COR-L47 (cell line): ENCODE measurements around the gene GMDS.
A peak's percentile ranks its signal among the peaks of the same experiment; 100 is the strongest.
"Not testable (repeated sequence)": the region's sequence is repeated elsewhere in the genome, so short reads cannot be mapped to it uniquely, and the experiment has no call there.

Source experiments
- DNase-seq: peaks from one replicate; lab custom pipeline; 2025; lab: John Stamatoyannopoulos, UW

The GMDS gene

GRCh38 chr6:1858196-1858595 is 387.2 kb downstream of the GMDS start:
- no peak for DNase-seq

DNA sequence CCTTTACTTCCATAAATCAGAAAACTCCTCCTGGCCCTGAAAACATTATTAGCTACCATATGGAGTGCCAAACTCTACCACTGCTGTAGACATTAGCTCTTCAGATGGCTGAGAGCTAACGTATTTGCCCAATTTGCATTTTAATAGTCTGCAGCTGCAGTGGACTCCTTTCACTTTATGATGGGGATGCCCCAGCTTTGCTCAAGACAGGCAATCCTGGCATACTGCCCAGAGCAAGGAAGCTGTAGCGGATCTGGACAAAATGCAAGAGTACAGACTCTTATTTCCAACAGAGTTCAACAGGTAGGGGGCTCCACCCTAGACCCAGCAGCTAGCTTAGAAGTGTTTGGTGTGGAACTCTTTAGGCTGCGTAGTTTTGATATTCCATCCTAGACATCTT is 389.0 kb downstream of the GMDS start:
- DNase-seq = peak; percentile 58

DNA sequence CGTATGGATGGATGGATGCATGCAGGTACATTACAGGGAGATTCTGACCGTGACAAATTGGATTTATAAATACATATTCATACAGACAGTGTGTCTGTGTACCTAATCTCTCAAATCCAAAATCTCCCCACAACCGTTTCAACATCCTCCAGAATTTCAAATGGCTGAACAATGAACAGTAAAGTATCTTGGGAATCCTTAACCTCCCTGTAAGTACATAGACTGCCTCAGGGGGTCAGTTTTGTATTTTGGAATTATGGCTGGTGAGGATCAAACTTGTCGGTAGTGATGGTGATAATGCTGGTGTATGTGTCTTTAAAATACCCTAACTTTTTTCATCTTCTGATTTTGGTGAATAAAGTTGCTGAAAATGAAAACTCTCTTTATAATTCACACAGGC is 389.5 kb downstream of the GMDS start:
- DNase-seq = no peak

- DNase-seq = no peak
These were observed 391.1 kb downstream of the GMDS start for GRCh38 chr6:1854296-1854695.

GRCh38 chr6:1853761-1854160 is 391.6 kb downstream of the GMDS start:
- DNase-seq = no peak

- DNase-seq = no peak
These were observed 393.5 kb downstream of the GMDS start for GRCh38 chr6:1851681-1852456.

DNA sequence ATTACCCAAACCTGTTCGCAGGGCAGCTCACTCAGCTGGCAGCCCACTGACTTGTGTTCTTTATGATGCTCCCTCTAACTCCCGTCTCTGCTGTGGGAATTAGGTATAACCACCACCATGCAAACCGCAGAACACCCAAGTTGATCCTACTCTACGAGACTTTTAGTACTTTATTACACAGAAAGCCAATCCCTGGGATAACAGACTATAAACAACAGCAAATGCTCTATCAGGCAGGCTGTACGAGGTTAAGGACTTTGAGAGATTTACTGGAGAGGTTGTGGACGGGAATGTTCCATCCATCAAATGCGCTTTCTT is 394.6 kb downstream of the GMDS start:
- no peak for DNase-seq

DNA sequence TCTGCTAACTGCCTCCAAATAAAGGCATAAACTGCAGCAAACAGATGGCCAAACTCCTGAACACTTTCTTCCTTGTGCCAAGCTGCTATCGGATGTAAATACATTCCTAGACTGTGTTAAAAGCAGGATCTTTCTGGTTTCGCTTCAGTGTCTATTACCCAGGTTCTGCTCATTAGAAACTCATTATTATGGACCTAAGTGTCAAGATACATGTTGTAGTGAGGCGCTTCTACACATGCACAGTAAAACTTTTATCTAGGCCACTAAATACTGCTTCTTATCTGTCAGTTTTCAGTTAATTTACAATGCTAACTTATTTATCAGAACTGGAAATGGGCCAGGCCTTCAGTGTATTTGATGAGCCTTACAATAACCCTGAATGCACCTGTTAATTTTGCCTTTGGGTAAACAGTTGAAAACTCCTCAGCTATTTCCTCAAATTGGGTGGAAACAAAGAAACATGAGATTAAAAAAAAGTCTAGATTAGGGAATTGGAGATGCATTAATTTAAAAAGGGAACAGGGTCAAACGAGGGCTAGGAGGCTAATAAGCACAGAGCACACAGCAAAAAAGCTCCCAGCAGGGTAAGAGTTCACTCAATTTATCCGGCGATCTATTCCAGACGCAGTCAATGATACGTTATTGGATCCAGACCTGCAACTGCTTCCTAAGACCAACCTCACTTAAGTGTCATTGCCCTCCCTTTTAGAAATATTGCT is 395.1 kb downstream of the GMDS start:
- no peak for DNase-seq

DNA sequence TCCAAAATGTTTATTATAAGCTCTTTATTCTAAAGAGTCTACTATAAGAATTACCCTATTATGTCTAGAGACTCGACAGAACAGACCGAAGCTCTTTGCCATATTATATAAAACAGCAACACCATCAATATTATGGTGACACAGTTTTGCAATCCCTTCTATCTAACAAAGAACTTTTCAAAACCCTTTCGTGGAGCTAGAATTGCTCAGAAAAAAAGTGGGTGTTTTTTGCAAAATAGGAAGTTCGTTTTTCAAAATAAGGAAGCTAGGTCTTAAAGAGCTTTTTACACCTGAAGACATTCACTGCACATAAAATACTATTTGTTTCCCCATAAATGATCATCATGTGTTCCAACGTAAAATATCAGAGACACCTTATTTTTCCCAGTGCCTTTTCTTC is 395.7 kb downstream of the GMDS start:
- DNase-seq = no peak

GRCh38 chr6:1848752-1849151 is 396.7 kb downstream of the GMDS start:
- no peak for DNase-seq

DNA sequence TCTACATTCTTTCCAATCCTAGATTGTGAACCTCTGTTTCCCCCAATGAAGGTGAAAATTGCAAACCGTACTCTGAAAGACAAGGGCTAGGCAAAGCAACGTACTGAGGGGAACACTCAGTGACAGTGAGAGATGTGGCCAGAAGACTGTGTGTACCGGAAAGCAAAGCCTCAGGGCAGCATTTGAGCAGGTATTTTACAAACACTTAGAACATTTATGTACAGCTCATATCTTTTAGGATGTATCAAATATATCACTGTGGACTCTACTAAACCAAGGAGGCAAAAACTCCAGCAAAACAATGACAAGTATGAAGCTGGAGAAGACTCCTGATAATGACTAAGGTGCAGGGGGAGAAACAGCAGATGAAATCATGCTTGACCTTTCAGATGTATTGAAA is 398.8 kb downstream of the GMDS start:
- no peak for DNase-seq

GRCh38 chr6:1845543-1845942 is 399.9 kb downstream of the GMDS start:
- DNase-seq = not testable (repeated sequence)

- no peak for DNase-seq
These were observed 403.1 kb downstream of the GMDS start for GRCh38 chr6:1842334-1842733.

DNA sequence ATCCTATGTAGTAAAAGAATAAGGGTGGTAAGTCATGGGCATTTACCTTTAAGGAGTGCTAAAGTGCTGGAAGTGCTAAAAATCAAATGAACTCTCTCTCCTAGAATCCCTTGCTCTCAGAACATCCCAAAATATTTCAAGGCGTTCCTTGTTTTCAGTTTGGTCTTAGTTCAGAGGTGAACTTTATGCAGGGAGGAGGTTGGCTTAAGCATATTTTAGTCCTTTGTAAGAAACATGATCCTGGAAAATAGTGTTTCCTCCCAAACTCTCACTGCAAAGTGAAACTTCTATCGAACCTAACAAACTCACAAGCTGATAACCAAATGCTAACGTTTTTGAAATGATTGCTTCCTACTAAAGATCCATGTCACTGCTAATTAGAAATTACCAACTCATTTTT is 404.3 kb downstream of the GMDS start:
- DNase-seq = no peak

DNA sequence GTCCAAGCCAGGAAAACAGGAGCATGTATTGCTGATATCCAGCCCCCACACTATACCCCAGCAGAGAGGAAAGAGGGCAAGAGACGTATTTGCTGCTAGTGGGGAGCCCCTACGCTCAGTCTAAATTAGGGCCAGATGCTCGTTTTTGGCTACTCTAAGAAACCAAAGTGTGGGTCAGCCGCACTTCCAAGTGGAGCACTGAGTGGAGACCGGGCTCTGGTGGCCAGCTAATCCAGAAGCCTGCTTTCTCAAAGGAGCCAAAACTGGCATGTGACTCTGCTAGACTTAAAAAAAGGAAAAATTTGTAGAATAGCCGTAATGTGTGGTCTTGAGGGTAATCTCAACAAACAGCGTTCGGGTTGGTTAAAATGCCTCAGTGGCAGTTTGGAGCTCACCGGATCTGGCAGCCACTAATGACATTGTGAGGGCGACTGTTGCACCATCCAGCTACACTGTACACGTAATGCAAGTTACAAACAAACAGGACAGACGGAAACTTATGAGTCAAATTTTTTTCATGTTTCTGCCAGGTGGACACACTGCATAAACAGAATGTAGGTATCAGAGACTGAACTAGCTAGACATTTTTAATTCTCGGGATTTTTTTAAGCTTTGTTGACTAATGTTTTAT is 404.8 kb downstream of the GMDS start:
- no peak for DNase-seq

DNA sequence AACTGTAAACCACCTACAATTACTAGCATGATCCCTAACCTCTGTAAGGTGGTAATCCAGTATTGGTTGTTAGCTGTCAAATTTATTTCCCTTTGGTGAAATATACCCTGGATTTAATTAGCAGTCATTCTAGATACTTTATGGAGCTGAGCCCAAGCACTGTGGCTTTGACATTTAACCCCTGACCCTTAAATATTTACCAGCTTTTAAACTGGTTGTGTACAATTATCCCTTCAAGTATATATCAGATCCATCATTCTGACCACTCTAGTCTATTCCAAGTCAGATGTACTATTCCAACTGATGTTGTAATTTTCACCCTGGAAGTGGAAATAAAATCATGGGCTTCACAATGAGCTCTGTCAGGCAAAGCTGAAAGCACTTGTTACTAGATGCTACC is 406.0 kb downstream of the GMDS start:
- peak; percentile 13 for DNase-seq

- peak; percentile 5 for DNase-seq
These were observed 406.7 kb downstream of the GMDS start for GRCh38 chr6:1838604-1839213.

DNA sequence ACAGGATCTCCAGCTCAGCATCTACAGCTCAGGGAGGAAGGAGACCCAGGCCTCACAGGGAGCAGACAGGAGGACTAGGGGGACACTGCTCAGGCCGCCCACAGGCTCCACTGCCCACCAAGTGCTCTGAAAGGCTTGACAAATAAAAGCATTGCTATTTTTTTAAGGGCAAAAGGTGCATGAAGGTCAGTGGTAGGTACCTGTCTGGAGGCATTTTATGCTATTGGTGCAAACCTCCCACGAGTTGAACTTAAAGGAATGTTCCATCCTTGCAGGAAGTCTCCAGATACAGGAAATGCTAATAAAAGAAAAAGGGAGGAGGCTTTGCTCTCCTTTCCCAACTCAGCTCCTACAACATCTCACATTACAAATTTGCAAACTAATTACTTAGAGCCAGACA is 407.6 kb downstream of the GMDS start:
- DNase-seq = no peak

DNA sequence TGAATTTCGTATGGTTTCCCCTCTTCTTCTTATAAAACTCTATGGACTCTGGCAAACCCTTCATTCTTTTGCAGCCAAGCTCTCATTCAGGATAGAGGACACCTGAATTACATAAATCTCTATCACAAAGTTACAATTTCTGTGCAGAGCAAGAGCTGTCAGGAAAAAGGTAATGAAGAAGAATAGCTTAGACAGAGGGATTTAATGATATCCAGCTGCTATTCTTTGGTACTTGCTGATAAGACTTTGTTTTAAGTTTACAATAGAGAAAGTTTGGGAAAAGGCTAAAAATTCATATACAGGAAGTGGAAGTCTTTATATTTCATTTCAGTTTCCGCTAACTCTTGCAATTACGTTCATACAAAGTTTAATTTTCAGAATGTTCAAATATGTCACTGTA is 408.7 kb downstream of the GMDS start:
- no peak for DNase-seq

DNA sequence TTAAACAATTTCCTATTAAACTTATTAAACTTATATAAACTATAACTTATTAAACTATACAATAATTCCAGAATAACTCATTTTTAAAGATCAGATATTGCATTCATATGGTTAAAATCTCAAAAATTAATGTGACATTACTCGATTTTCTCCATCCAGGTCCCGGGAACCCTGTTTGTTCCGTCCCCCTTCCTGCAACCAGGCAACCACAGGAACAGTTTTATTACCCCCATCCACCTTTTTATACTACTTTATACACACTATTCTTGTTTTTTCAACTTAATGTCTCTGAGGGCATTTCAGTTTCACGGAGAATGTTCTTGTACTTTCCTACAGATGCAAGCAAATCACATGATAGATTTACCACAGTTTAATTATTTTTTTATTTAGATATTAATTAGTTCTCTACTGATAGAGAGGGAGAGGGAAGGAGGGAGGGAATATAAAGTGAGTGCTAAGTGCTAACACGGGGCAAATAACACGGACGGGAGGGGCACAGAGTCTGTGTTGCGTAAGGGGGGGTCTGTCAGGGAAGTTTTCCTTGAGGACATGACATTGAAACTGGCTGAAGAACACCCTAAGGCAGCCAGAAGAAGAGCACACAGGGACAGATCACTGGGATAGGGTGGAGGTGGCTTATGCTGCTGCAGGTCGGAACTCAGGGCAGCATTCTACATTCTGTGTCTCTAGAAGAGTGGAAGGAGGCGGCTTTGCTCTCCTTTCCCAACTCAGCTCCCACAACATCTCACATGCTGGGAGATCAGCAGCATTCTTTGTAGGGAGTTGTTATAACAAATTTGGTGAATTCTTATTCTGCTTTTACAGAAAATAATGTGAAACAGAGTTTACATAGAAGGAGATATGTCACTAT is 410.5 kb downstream of the GMDS start:
- no peak for DNase-seq

DNA sequence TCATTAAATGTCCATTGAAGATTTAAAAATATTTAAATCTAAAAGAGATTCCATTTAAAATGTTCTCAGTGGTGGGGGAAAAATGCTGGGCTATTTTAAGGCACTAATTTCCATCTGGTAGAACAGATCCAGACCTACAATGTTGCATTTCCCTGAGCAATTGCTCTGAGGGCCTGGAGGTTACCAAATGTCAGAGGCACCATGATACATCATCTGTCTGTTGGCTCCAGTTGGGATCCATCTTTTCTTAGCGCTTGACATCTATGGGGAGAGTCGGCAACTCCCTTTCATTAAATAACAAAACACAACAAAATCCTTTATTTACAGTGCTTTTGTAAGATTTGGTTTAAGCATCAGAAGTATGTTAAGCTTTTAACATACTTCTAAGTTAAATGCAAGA is 411.2 kb downstream of the GMDS start:
- DNase-seq = no peak
